K562 (cell line): ENCODE results near the gene BRAT1. TPM values are rescaled to one million over a fixed set of nuclear protein-coding genes. Genes with fewer than 3 reads are reported as not detected.

Experiments used
- ATAC-seq: fragments of 200-7000 bp; cut with Tn5 transposase; 3 replicates; pipeline ENCODE4 v1.9.1; 2020; ENCODE audit warnings: moderate library complexity
- BruUV-seq: library from RNA; stranded (reverse); fragments of 400-500 nt; replicated peaks from 2 replicates; lab custom pipeline; 2021; lab: Mats Ljungman, UMichigan
- CTCF ChIA-PET: fragments of 300-600 bp; formaldehyde crosslinking; extraction: SDS; loops from one replicate; lab custom pipeline; 2021; ENCODE audit warnings: low intra/inter-chr PET ratio; lab: Yijun Ruan, JAX
- POLR2A ChIA-PET: fragments of 300-600, 350-650 bp; sonication (Branson Sonifier 250); formaldehyde crosslinking; extraction: SDS; loops from one replicate; lab custom pipeline; 2021; ENCODE audit warnings: antibody characterized with exemption, inconsistent platforms; lab: Yijun Ruan, JAX
- DNase-seq, 4 experiments: peaks; one replicate each; pipeline versions ENCODE4 v3.0.0 to v3.0.0-alpha.2; 2011 to 2018; ENCODE audit warnings: low spot score in 3 of 4, mixed read lengths in 3 of 4; ENCODE audit errors: extremely low read depth in 1 of 4
- FAIRE-seq: peaks from 2 replicates; lab custom pipeline; 2011; peaks lifted over from hg19 to GRCh38; lab: Jason Lieb, UNC
- H2AFZ ChIP-seq: 2 replicates; pipeline ENCODE4 v1.6.0; 2011; ENCODE audit warnings: low read depth, low read length, control low read depth, inconsistent platforms
- H3K27ac ChIP-seq: fragments of 200-600 bp; 3 replicates; pipeline ENCODE4 v1.8.0; 2011; ENCODE audit warnings: low read depth, mild to moderate bottlenecking, control low read depth, inconsistent platforms, low read length, moderate library complexity, mixed read lengths; ENCODE audit errors: extremely low read depth
- H3K27me3 ChIP-seq, 2 experiments: fragments of 300-600 bp in 1 of 2; 2 replicates in 1 of 2; 3 replicates in 1 of 2; pipeline versions ENCODE4 v1.6.0 to v1.8.0; 2011; ENCODE audit warnings: inconsistent platforms in 2 of 2, low read length in 2 of 2, mild to moderate bottlenecking in 1 of 2, mixed read lengths in 1 of 2, moderate library complexity in 1 of 2; ENCODE audit not compliant: control insufficient read depth in 2 of 2, insufficient read depth in 2 of 2
- H3K36me3 ChIP-seq: fragments of 300-600 bp; 3 replicates; pipeline ENCODE4 v1.8.0; 2011; ENCODE audit warnings: mild to moderate bottlenecking, low read length, inconsistent platforms; ENCODE audit not compliant: control insufficient read depth, insufficient read depth
- H3K4me1 ChIP-seq, 2 experiments: fragments of 200-600 bp in 1 of 2; replicated peaks in 1 of 2; 2 replicates in 1 of 2; 3 replicates in 1 of 2; pipeline versions ENCODE4 v1.5.1 to v1.8.0; 2011; ENCODE audit warnings: inconsistent platforms in 2 of 2, low read length in 2 of 2, mild to moderate bottlenecking in 1 of 2, mixed read lengths in 1 of 2, moderate library complexity in 1 of 2; ENCODE audit not compliant: control insufficient read depth in 2 of 2, insufficient read depth in 2 of 2
- H3K4me2 ChIP-seq: 2 replicates; pipeline ENCODE4 v1.6.1; 2011; ENCODE audit warnings: low read length, control low read depth, inconsistent platforms, mixed read lengths; ENCODE audit not compliant: insufficient read depth
- H3K4me3 ChIP-seq: fragments of 200-600 bp; sonication (generic), shearing (Covaris generic); 2 replicates; pipeline ENCODE4 v1.5.1; 2016; ENCODE audit warnings: control low read depth, inconsistent platforms
- H3K79me2 ChIP-seq: fragments of 200-600 bp; 3 replicates; pipeline ENCODE4 v1.8.0; 2011; ENCODE audit warnings: low read length, inconsistent platforms; ENCODE audit not compliant: control insufficient read depth, insufficient read depth
- H3K9ac ChIP-seq, 2 experiments: 2 replicates each; pipeline versions ENCODE4 v1.6.0 to v1.6.1; 2011; ENCODE audit warnings: low read depth in 2 of 2, low read length in 2 of 2, control low read depth in 1 of 2, inconsistent platforms in 1 of 2, mild to moderate bottlenecking in 1 of 2, mixed read lengths in 1 of 2; ENCODE audit not compliant: insufficient read depth in 1 of 2
- H3K9me1 ChIP-seq: one replicate; pipeline ENCODE4 v1.6.0; 2011; ENCODE audit warnings: inconsistent platforms, mild to moderate bottlenecking, low read length, moderate library complexity; ENCODE audit not compliant: control insufficient read depth, insufficient read depth
- H3K9me3 ChIP-seq: replicated peaks from 2 replicates; pipeline ENCODE4 v1.5.1; 2011; ENCODE audit warnings: low read depth, low read length, inconsistent platforms; ENCODE audit not compliant: control insufficient read depth, insufficient read depth
- H4K20me1 ChIP-seq: replicated peaks from 2 replicates; pipeline ENCODE4 v1.6.1; 2011; ENCODE audit warnings: low read length, inconsistent platforms, mixed read lengths; ENCODE audit not compliant: control insufficient read depth, insufficient read depth
- ELK1 ChIP-seq: sonication (generic); formaldehyde crosslinking; IDR thresholded peaks from 2 replicates; pipeline ENCODE4 v1.8.1; 2022; ENCODE audit warnings: missing genetic modification reagents
- POLR2G ChIP-seq: fragments of 200-400 bp; formaldehyde crosslinking; IDR thresholded peaks from 2 replicates; pipeline ENCODE4 v1.6.1; 2017; ENCODE audit warnings: low read depth, mild to moderate bottlenecking, antibody characterized with exemption, low read length, moderate library complexity
- RBFOX2 ChIP-seq: fragments of 200-400 bp; formaldehyde crosslinking; IDR thresholded peaks from 2 replicates; pipeline ENCODE4 v1.6.1; 2017; ENCODE audit warnings: low read depth, mild to moderate bottlenecking, low read length, moderate library complexity
- ZNF121 ChIP-seq: sonication (generic); formaldehyde crosslinking; conservative IDR thresholded peaks from 2 replicates; pipeline ENCODE4 v1.8.0; 2022; ENCODE audit warnings: missing genetic modification reagents
- ZNF384 ChIP-seq: IDR thresholded peaks from 2 replicates; pipeline ENCODE4 v1.6.1; 2012; ENCODE audit warnings: low read depth, low read length, improper control_type of control experiment
- ZNF436 ChIP-seq: fragments of 250-450, 450-650 bp; sonication (Bioruptor Pico); formaldehyde crosslinking; IDR thresholded peaks from 2 replicates; pipeline ENCODE4 v1.7.0; 2020; ENCODE audit warnings: mild to moderate bottlenecking
- WGBS: fragments of 100-300 bp; shearing (Covaris generic); methylation state at CpG from one replicate; pipeline ENCODE4 v1.1.6; 2016; ENCODE audit warnings: low coverage, mixed read lengths; ENCODE audit not compliant: insufficient coverage; ENCODE audit errors: missing lambda C conversion rate; 5-methylcytosine and 5-hydroxymethylcytosine counted together
- in situ Hi-C: fragments of 300-500 bp; cut with MboI; formaldehyde crosslinking; loops from 4 replicates; pipeline ENCODE4 v1.15.0; 2018; ENCODE audit warnings: inconsistent platforms, mixed read lengths
- intact Hi-C: fragments of 100-400 bp; cut with micrococcal nuclease; formaldehyde crosslinking; loops from 2 replicates; pipeline ENCODE4 v1.14.2; 2022
- polyA plus RNA-seq, 8 experiments: library from polyadenylated mRNA; depleted of rRNA in 4 of 8; stranded (reverse) in 5 of 8; unstranded in 3 of 8; fragments of >200 nt; fragmentation: Nextera tagmentation in 2 of 8; fragmentation: Illumina TruSeq in 1 of 8; extraction: Ambion mirVana in 2 of 8; extraction: Trizol in 1 of 8; gene quantifications; 2 replicates each; pipeline versions ENCODE4 v1.2.1 to v1.2.3, GENCODE V29; 2011 to 2014; ENCODE audit warnings: inconsistent platforms in 1 of 8, missing spikeins in 1 of 8
- total RNA-seq, 7 experiments: library from RNA; depleted of rRNA in 6 of 7; stranded (reverse); fragments of >200 nt in 6 of 7; fragmentation: Illumina TruSeq in 2 of 7; extraction: Trizol in 2 of 7; gene quantifications; 2 replicates each; pipeline versions ENCODE4 v1.2.1 to v1.2.3, GENCODE V29; 2011 to 2021; ENCODE audit warnings: low replicate concordance in 1 of 7

BRAT1 gene
- total and polyA plus RNA-seq, 9 of the 15 experiments (the other 6 are each of a cell fraction or from before 2014, with no cell fraction given), result 0.13 to 49.6 (median 10.5) TPM

DNA sequence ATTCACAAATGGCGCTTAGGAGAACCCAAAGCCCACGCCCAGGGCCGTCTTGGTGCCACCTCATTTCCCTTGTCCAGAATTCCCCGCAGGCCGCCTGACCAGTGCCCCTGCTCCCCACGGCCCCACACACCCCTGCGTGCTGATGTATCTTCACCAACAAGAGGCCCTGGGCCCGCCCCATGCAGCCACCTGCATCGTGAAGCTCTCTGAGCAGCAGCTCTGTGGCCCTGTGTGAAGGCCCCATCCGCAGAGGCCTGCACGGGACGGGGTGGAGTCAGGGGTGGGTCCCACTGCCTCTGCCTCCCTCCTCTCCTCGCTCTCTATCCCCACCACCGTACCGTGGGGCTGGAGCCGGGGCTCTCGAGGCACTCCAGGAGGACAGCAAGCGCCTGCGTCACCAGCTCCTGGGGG is 14.7 kb downstream of the BRAT1 start:
- peaks cover 0 to 19% of the 10 kb centered on the region in 2 experiments; a peak in 1 of 5 replicates for H3K4me1 ChIP-seq
- CTCF ChIA-PET, result no interaction called here
- no peak overlapping the region for H3K4me2 ChIP-seq
- no peaks in the 10 kb centered on the region for H3K9me3 ChIP-seq
- H3K9ac ChIP-seq, result no peak overlapping the region
- H3K9me1 ChIP-seq, result no peaks in the 10 kb centered on the region
- H4K20me1 ChIP-seq, result no peaks in the 10 kb centered on the region
- H3K4me3 ChIP-seq, result no peak overlapping the region
- H3K27ac ChIP-seq, result no peak overlapping the region
- H3K79me2 ChIP-seq, result no peaks in the 10 kb centered on the region
- peaks cover 76% of the 10 kb centered on the region; the same call in 1 of the 3 replicates for H3K36me3 ChIP-seq
- ATAC-seq (no peak), FAIRE-seq (no peak), DNase-seq (peak in 2 of 4 experiments; percentile 3 to 5)
- H3K27me3 ChIP-seq, result no peaks in the 10 kb centered on the region
- in situ Hi-C loops (no loop called here), intact Hi-C loops (no loop called here)
- WGBS, result 92% methylated on average over 10 of the region's 19 CpGs
- H2AFZ ChIP-seq, result no peak overlapping the region
- no TSS peak for BruUV-seq
- TF ChIP-seq RBFOX2 (peak; percentile 44; the same call in 1 of the 2 replicates), POLR2G (peak; percentile 61), ELK1 (CRISPR knock-in tag) (no peak)
- POLR2A ChIA-PET, result no interaction called here

DNA sequence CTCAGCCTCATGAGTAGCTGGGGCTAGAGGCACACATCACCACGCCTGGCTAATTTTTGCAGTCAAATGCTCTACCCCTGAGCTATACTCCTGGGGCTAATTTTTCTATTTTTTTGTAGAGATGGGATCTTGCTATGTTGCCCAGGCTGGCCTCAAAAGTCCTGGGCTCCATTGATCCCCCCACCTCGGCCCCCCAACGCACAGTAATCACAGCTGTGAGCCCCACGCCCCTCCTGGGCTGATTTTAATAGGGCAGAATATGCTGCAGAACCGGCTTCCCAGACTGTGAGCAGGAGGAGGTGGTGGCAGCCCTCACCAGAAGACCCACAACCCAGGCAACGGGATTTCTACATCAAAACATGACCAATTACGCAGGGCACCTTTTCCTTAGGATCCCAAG is 15.2 kb downstream of the BRAT1 start:
- ATAC-seq, result no peak
- in situ Hi-C loops, result no loop called here
- WGBS, result 94% methylated on average over 7 of the region's 7 CpGs
- H3K4me3 ChIP-seq, result no peak overlapping the region
- H3K4me1 ChIP-seq, result peaks cover 0 to 19% of the 10 kb centered on the region in 2 experiments; a peak in 1 of 5 replicates
- no peaks in the 10 kb centered on the region for H3K9me3 ChIP-seq
- peak; percentile 67 for TF ChIP-seq ZNF121 (CRISPR knock-in tag)
- TF ChIP-seq ZNF384, result no peak
- no peak for TF ChIP-seq ZNF436
- TF ChIP-seq, all 486 proteins: peak for 1
- H4K20me1 ChIP-seq, result no peaks in the 10 kb centered on the region
- no peaks in the 10 kb centered on the region for H3K79me2 ChIP-seq
- CTCF ChIA-PET, result no interaction called here
- H3K9me1 ChIP-seq, result no peaks in the 10 kb centered on the region
- no peak overlapping the region for H3K9ac ChIP-seq
- POLR2A ChIA-PET, result interaction anchor here (0.9 to 1.2 kb wide), 2 partner anchors 14 to 16 kb away, joined by 3 to 4 read pairs; partner anchors contain the start of gene BRAT1
- DNase-seq (no peak), FAIRE-seq (no peak)
- peaks cover 74% of the 10 kb centered on the region; the same call in 1 of the 3 replicates for H3K36me3 ChIP-seq
- BruUV-seq, result no TSS peak
- intact Hi-C loops, result no loop called here
- H3K4me2 ChIP-seq, result no peak overlapping the region
- no peak overlapping the region for H2AFZ ChIP-seq
- no peak overlapping the region for H3K27ac ChIP-seq
- no peaks in the 10 kb centered on the region for H3K27me3 ChIP-seq
